Mucosa of stomach (tissue), 1 donor: ENCODE measurements around the gene NMB.
A peak's percentile ranks its signal among the peaks of the same experiment; 100 is the strongest.
"Not testable (repeated sequence)": the region's sequence is repeated elsewhere in the genome, so short reads cannot be mapped to it uniquely, and the experiment has no call there.

Experiments used
- H3K27me3 ChIP-seq: one replicate; pipeline ENCODE4 v1.7.0; 2013; ENCODE audit warnings: mild to moderate bottlenecking, low read length; ENCODE audit not compliant: control insufficient read depth, insufficient read depth
- H3K36me3 ChIP-seq: one replicate; pipeline ENCODE4 v1.7.0; 2013; ENCODE audit warnings: low read length; ENCODE audit not compliant: control insufficient read depth, insufficient read depth
- H3K4me1 ChIP-seq: one replicate; pipeline ENCODE4 v1.7.0; 2013; ENCODE audit warnings: mild to moderate bottlenecking, low read length; ENCODE audit not compliant: control insufficient read depth, insufficient read depth
- H3K4me3 ChIP-seq: one replicate; pipeline ENCODE4 v1.7.0; 2013; ENCODE audit warnings: low read length
- H3K9ac ChIP-seq: one replicate; pipeline ENCODE4 v1.7.0; 2013; ENCODE audit warnings: mild to moderate bottlenecking, low read length, moderate library complexity
- H3K9me3 ChIP-seq: one replicate; pipeline ENCODE4 v1.7.0; 2013; ENCODE audit warnings: mild to moderate bottlenecking, low read length, moderate library complexity; ENCODE audit not compliant: control insufficient read depth
- donor health status: Pancreatic carcinoma.

Gene NMB

GRCh38 chr15:84658080-84658787 lies at the start of gene NMB:
Gene NMB, minus strand, starts transcription at chr15:84658199. Its CDS starts 47 bp downstream, at chr15:84658152.
- peak within 1 kb of the TSS; percentile 32 for H3K4me3 ChIP-seq
- peak within 1 kb of the TSS; percentile 73 for H3K9ac ChIP-seq
- H3K36me3 ChIP-seq, result no peaks in the 10 kb centered on the region
- no peaks in the 10 kb centered on the region for H3K9me3 ChIP-seq
- H3K27me3 ChIP-seq, result no peaks in the 10 kb centered on the region
- H3K4me1 ChIP-seq, result peaks cover 25% of the 10 kb centered on the region

DNA sequence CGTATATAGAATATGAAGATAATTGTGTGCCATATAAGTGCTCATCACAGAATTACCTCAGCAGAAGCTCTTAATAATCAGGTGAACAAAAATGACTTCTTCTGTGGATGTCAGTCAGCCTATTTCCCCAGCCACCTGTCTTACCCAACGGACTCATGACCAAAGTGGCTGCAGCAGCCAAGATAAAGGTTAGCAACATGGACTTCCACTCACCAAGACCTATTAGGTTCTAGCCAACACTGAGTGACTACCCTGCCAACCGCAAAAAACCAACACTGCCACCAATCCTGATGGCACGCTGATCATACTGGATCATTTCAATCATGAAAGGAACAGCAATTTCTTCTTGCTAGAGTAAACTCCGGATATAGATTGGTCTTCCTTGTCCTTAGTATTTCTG lies 45.8 kb upstream of the NMB start:
- no peak overlapping the region for H3K4me3 ChIP-seq
- no peaks in the 10 kb centered on the region for H3K27me3 ChIP-seq
- no peaks in the 10 kb centered on the region for H3K4me1 ChIP-seq
- H3K9me3 ChIP-seq, result no peaks in the 10 kb centered on the region
- no peak overlapping the region for H3K9ac ChIP-seq
- no peaks in the 10 kb centered on the region for H3K36me3 ChIP-seq

DNA sequence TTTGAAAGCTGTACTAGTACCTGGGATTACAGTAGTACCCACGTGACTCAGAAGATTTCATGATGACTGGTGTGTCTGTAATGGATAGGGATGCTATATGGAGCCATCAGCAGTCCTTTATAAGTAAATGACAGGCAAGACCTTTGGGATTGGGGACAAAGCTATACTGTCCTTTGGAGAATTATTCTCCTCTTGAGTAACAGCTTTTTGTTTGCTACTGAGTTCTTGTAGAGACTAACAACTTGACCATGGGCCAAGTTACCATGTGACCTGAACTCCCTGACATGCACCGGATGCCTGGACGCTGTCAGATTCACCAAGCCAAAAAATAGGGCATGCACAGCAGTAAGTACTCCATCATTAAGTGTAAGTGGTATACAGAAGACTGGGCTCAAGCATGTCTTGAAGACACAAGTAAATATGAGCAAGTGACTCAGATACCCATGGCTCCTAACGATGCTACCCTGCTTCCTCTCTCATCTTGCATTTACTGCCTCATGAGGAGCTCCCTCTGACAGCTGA lies 45.0 kb upstream of the NMB start:
- Histone ChIP-seq H3K4me1 (no peaks in the 10 kb centered on the region), H3K27me3 (no peaks in the 10 kb centered on the region), H3K9me3 (no peaks in the 10 kb centered on the region), H3K4me3 (no peak overlapping the region), H3K9ac (no peak overlapping the region), H3K36me3 (no peaks in the 10 kb centered on the region)

DNA sequence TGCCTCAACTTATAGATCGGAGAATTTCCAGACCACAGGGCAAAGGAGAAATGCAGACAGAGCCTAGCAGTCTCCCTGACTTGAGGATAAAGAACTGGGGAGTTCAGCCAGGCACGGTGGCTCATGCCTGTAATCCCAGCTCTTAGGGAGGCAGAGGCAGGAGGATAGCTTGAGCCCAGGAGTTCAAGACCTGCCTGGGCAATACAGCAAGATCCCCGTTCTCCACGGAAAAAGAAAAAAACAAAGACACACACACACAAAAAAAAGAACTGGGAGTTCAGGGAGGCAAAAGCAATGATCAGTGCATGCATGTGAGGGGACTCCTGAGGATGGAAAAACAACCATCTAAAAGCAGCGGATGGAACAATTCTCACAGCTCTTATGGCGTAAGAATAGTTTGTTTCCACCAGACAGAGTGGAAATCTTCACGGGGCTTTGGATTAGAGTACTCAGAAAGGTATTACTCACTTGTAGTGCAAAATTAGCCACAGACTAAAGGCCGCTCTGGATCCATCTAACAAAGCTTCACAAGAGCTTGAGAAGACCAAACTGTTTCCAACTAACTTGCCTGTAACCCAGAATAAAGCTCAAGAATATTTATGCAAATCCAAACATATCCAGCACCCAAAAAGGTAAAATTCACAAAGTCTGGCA lies 41.7 kb upstream of the NMB start:
- Histone ChIP-seq H3K9me3 (no peaks in the 10 kb centered on the region), H3K4me1 (no peaks in the 10 kb centered on the region), H3K36me3 (no peaks in the 10 kb centered on the region), H3K9ac (no peak overlapping the region), H3K4me3 (no peak overlapping the region), H3K27me3 (no peaks in the 10 kb centered on the region)

DNA sequence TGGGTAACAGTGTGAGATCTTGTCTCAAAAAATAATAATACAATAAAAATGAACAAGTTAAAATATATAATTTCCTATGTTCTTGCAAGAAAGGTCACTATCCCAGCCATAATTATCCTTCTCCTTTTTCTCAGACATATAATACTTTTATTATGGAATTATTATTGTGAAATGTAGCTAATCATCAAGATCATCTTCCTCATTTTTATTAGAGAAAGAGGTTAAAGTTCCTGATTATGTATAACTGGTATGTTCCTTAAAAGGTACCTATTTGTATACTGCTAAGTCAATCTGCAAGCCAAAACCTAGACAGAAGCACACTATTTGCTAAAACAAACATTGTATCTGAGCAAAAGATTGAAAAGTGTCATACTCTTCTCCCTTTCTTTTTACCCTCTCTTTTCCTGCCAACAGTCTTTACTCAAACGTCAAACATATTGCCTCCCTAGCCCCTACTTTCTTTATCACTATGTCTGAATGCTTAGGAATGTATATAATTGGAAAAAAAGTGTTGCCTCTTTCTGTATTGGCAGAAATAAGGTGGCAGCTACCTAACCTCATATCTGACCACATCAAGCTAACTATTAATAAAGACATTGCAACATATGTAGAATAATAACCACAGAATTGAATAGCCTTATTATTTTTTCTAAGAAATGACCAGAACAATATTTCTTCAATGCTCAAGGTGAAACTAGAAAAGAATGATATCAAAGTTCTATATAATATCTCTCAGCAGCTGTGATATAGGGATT lies 39.4 kb upstream of the NMB start:
- H3K4me3 ChIP-seq, result no peak overlapping the region
- no peaks in the 10 kb centered on the region for H3K27me3 ChIP-seq
- H3K9ac ChIP-seq, result no peak overlapping the region
- no peaks in the 10 kb centered on the region for H3K4me1 ChIP-seq
- no peaks in the 10 kb centered on the region for H3K9me3 ChIP-seq
- no peaks in the 10 kb centered on the region for H3K36me3 ChIP-seq

DNA sequence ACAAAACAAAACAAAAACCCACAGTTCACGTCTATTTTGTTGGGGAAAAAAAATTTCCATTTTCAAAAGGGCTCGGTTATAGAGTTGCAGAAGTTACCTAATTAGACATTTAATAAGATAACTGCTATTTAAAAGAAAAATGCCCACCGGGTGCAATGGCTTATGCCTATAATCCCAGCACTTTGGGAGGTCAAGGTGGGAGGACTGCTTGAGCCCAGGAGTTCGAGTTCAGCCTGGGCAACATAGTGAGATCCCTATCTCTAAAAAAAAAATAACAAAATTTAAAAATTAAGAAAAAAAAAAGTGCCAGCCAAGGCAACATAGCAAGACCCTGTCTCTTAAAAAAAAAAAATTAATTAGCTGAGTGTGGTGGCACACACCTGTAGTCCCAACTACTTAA lies 38.8 kb upstream of the NMB start:
- Histone ChIP-seq H3K9ac (no peak overlapping the region), H3K27me3 (no peaks in the 10 kb centered on the region), H3K36me3 (no peaks in the 10 kb centered on the region), H3K4me3 (no peak overlapping the region), H3K4me1 (no peaks in the 10 kb centered on the region), H3K9me3 (no peaks in the 10 kb centered on the region)

GRCh38 chr15:84690342-84690741 lies 32.3 kb upstream of the NMB start:
- no peaks in the 10 kb centered on the region for H3K27me3 ChIP-seq
- H3K4me1 ChIP-seq, result no peaks in the 10 kb centered on the region
- H3K9ac ChIP-seq, result no peak overlapping the region
- H3K4me3 ChIP-seq, result no peak overlapping the region
- H3K9me3 ChIP-seq, result no peaks in the 10 kb centered on the region
- no peaks in the 10 kb centered on the region for H3K36me3 ChIP-seq

- Histone ChIP-seq H3K4me1 (no peaks in the 10 kb centered on the region), H3K4me3 (no peak overlapping the region), H3K9ac (no peak overlapping the region), H3K9me3 (no peaks in the 10 kb centered on the region), H3K27me3 (no peaks in the 10 kb centered on the region), H3K36me3 (no peaks in the 10 kb centered on the region)
Observed at GRCh38 chr15:84689858-84690257, 31.9 kb upstream of the NMB start.

- not testable (repeated sequence) for H3K9me3 ChIP-seq, H3K4me3 ChIP-seq, H3K36me3 ChIP-seq, H3K9ac ChIP-seq, H3K27me3 ChIP-seq, H3K4me1 ChIP-seq
Observed at GRCh38 chr15:84686446-84686845, 28.4 kb upstream of the NMB start.

- no peaks in the 10 kb centered on the region for H3K27me3 ChIP-seq
- no peaks in the 10 kb centered on the region for H3K36me3 ChIP-seq
- H3K4me3 ChIP-seq, result no peak overlapping the region
- H3K9me3 ChIP-seq, result no peaks in the 10 kb centered on the region
- no peaks in the 10 kb centered on the region for H3K4me1 ChIP-seq
- H3K9ac ChIP-seq, result no peak overlapping the region
Observed at GRCh38 chr15:84685304-84685703, 27.3 kb upstream of the NMB start.

DNA sequence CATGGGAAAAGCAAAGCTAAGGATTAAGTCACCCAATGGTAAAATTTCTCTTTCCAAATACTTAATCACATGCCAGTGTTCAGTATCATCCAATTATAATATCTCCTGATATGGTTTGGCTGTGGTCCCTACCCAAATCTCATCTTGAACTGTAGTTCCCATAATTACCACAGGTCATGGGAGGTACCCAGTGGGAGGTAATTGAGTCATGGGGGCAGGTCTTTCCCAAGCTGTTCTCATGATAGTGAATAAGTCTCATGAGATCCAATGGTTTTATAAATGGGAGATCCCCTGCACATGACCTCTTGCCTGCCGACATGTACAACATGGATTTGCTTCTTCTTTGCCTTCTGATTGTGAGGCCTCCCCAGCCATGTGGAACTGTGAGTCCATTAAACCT lies 26.1 kb upstream of the NMB start:
- Histone ChIP-seq H3K27me3 (no peaks in the 10 kb centered on the region), H3K4me1 (no peaks in the 10 kb centered on the region), H3K36me3 (peaks cover 5% of the 10 kb centered on the region), H3K9ac (no peak overlapping the region), H3K9me3 (no peaks in the 10 kb centered on the region), H3K4me3 (no peak overlapping the region)

DNA sequence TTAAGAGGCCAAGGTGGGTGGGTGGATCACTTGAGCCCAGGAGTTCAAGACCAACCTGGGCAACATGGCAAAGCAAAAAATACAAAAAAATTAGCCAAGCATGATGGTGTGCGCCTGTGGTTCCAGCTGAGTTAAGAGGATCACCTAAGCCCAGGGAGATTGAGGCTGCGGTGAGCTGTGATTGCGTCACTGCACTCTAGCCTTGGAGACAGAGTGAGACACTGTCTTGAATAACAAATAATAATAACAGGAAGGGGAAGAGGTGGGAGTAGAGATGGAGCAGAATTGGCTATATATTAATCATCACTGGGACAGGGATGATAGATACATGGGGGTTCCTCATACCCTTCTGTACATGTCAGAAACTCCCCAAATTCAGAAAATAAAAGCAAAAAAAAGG lies 23.8 kb upstream of the NMB start:
- H3K9me3 ChIP-seq, result no peaks in the 10 kb centered on the region
- H3K36me3 ChIP-seq, result peaks cover 6% of the 10 kb centered on the region
- no peak overlapping the region for H3K4me3 ChIP-seq
- no peaks in the 10 kb centered on the region for H3K4me1 ChIP-seq
- H3K9ac ChIP-seq, result no peak overlapping the region
- H3K27me3 ChIP-seq, result no peaks in the 10 kb centered on the region
